AG04450 (cell line): ENCODE measurements around the gene TMEM209. TPM values are rescaled to one million over a fixed set of nuclear protein-coding genes. Genes with fewer than 3 reads are reported as not detected.

ENCODE experiments used
- CTCF ChIA-PET: fragments of 300-600, 350-600 bp; formaldehyde crosslinking; extraction: SDS; loops from one replicate; lab custom pipeline; 2022; ENCODE audit warnings: antibody characterized with exemption, inconsistent platforms; lab: Charles Lee
- POLR2A ChIA-PET: fragments of 350-600 bp; formaldehyde crosslinking; extraction: SDS; loops from one replicate; lab custom pipeline; 2021; ENCODE audit warnings: antibody characterized with exemption, inconsistent platforms; lab: Yijun Ruan, JAX
- DNase-seq: peaks from one replicate; pipeline ENCODE4 v3.0.0-alpha.2; 2011; ENCODE audit warnings: low read depth, low spot score
- H3K27ac ChIP-seq: one replicate; pipeline ENCODE4 v1.5.1; 2012; ENCODE audit warnings: low read depth, low read length, control low read depth
- H3K27me3 ChIP-seq: one replicate; pipeline ENCODE4 v1.6.0; 2012; ENCODE audit warnings: low read length; ENCODE audit not compliant: control insufficient read depth, insufficient read depth
- H3K4me3 ChIP-seq: 2 replicates; pipeline ENCODE4 v1.5.1; 2011; ENCODE audit warnings: mild to moderate bottlenecking, low read depth, low read length, control low read depth
- H3K9me3 ChIP-seq: 2 replicates; pipeline ENCODE4 v1.5.1; 2012; ENCODE audit warnings: low read length; ENCODE audit not compliant: control insufficient read depth, insufficient read depth
- polyA plus RNA-seq: library from polyadenylated mRNA; depleted of rRNA; stranded (reverse); fragments of >200 nt; gene quantifications from 2 replicates; pipeline ENCODE4 v1.2.3, GENCODE V29; 2011
- TF ChIP-seq, protein P1 (sequence below): IDR thresholded peaks from 2 replicates; pipeline ENCODE4 v1.5.1; 2011; ENCODE audit warnings: low read depth, low read length, control low read depth, inconsistent platforms

TMEM209 gene
- polyA plus RNA-seq, 1 experiment, result 15.2 TPM

GRCh38 chr7:130141884-130142653 lies 63.1 kb downstream of the TMEM209 start:
- Histone ChIP-seq H3K27ac (peak overlapping the region; percentile 21), H3K9me3 (no peaks in the 10 kb centered on the region; the same call in 1 of the 2 replicates), H3K4me3 (peak overlapping the region; percentile 43), H3K27me3 (no peaks in the 10 kb centered on the region)
- no peak for DNase-seq
- POLR2A ChIA-PET, result no interaction called here
- CTCF ChIA-PET, result no interaction called here
- TF ChIP-seq, protein P1, sequence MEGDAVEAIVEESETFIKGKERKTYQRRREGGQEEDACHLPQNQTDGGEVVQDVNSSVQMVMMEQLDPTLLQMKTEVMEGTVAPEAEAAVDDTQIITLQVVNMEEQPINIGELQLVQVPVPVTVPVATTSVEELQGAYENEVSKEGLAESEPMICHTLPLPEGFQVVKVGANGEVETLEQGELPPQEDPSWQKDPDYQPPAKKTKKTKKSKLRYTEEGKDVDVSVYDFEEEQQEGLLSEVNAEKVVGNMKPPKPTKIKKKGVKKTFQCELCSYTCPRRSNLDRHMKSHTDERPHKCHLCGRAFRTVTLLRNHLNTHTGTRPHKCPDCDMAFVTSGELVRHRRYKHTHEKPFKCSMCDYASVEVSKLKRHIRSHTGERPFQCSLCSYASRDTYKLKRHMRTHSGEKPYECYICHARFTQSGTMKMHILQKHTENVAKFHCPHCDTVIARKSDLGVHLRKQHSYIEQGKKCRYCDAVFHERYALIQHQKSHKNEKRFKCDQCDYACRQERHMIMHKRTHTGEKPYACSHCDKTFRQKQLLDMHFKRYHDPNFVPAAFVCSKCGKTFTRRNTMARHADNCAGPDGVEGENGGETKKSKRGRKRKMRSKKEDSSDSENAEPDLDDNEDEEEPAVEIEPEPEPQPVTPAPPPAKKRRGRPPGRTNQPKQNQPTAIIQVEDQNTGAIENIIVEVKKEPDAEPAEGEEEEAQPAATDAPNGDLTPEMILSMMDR, result no peak

DNA sequence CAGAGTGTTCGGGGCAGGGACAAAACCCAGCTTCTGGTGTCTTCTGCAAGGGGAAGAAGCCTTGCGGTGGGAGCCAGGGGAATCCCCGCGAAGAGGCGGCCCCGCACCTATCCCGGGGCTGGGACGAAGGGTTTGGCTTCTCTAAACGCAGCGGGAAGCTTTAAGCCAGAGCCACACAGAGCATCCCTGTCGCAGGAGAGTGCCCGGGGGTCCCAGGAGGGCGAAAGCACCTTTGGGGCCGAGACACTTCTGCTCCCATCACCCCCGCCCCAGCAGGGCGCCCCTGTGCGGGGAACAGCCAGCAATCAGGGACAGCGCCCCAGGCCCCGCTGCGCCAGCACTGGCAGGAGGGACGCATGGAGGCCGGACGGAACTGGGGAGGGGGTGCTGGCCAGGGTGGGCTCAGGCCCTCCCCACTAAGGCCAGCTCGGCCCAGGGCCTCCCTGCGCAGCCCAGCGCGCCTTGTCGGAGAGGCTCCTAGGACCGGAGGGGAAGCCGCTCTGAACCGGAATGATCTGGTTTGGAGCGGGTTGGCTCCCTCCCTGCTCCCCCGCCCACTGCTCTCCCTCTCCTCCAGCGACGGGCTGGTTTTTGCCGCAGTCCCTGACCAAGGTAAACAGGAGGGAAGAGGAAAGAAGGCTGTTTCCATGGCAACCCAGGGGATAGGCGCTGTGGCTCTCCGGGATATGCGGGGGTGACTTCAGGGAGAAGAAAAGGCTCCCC lies 63.9 kb downstream of the TMEM209 start:
- TF ChIP-seq, protein P1, result no peak
- CTCF ChIA-PET, result no interaction called here
- peak; percentile 18 for DNase-seq
- Histone ChIP-seq H3K9me3 (no peaks in the 10 kb centered on the region; the same call in 1 of the 2 replicates), H3K4me3 (peak overlapping the region; percentile 43), H3K27me3 (no peaks in the 10 kb centered on the region), H3K27ac (peak overlapping the region; percentile 21)
- POLR2A ChIA-PET, result no interaction called here

DNA sequence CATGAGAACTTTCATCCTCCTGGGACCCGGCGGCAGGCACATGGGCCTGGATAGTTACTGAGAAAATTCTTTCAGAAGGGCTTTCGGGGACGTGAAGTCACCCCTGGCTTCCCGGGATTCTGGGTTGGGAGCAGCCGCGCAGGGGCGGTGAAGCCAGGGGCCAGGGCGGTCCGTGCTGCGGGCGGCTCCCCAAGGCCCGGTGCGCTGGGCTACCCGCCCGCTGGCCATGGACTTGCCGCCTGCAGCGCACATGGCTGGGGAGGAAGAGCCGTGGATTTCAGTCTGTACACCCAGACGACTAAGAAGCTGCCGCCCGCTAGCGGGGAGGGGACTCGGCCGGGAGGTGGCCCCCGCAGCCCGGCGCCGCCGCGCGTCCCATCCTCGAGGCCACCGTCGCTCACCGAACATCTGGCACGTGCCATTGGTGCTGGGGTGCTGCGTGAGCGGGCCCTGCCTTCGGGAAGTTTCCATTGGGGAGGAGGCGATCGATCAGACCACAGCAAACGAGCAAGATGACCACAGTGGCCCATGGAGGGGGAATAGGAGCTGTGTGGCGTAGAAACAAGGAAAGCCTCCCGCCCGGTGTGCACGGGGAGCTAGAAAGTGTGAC lies 64.5 kb downstream of the TMEM209 start:
- ChIA-PET CTCF (no interaction called here), POLR2A (no interaction called here)
- H3K9me3 ChIP-seq, result no peaks in the 10 kb centered on the region; the same call in 1 of the 2 replicates
- H3K27ac ChIP-seq, result no peak overlapping the region
- H3K27me3 ChIP-seq, result no peaks in the 10 kb centered on the region
- H3K4me3 ChIP-seq, result no peak overlapping the region
- TF ChIP-seq, protein P1, result no peak
- no peak for DNase-seq

DNA sequence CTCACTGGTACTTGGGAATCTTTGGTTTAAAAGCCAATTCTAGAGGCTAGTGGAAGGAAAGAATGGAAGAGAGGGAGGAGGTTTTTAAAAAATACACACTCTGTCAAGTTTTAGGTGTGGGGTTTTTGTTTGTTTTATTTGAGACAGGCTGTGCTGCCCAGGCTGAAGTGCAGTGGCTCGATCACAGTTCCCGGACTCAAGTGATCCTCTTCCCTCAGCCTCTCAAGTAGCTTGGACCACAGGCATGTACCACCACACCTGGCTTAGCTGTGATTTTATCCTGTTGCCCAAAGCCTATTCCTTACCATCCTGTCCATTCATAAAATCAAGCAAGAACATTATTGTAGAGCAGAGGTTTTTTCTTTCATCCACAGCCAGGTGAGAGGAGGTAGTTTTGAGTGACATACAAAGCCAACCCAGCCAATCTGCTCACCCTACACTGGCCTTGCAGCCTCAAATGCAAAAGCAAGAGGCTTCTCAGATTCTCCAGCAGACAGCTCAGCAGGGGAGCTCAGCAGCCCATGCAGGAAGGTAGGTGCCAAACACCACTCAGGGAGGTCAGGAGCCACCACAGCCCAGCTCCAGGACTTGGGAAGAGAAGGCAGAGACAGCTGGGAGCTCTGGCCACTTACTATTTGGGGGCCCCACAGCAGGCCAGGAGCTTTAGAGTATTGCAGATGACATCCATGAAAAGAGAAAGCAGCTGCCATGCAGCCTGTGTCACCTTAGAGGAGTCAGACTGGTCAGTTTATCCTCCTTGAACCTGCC lies 65.8 kb downstream of the TMEM209 start:
- TF ChIP-seq, protein P1, result no peak
- Histone ChIP-seq H3K9me3 (no peaks in the 10 kb centered on the region; the same call in 1 of the 2 replicates), H3K27me3 (no peaks in the 10 kb centered on the region), H3K4me3 (no peak overlapping the region), H3K27ac (no peak overlapping the region)
- CTCF ChIA-PET, result no interaction called here
- POLR2A ChIA-PET, result no interaction called here
- no peak for DNase-seq
